GM20000 (cell line): ENCODE results near the gene IL26.
"Not testable (repeated sequence)": the region's sequence is repeated elsewhere in the genome, so short reads cannot be mapped to it uniquely, and the experiment has no call there.

ENCODE experiments used
- DNase-seq: peaks from one replicate; pipeline ENCODE4 v3.0.0; 2012; ENCODE audit warnings: low spot score
- CTCF ChIP-seq: IDR thresholded peaks from 2 replicates; pipeline ENCODE4 v1.5.1; 2012; ENCODE audit warnings: mild to moderate bottlenecking, control low read depth; ENCODE audit errors: extremely low read depth, missing control alignments

IL26 gene

GRCh38 chr12:68222326-68222725 lies 3.3 kb downstream of the IL26 start:
- no peak for DNase-seq
- TF ChIP-seq CTCF = no peak

- DNase-seq = no peak
- TF ChIP-seq CTCF = no peak
Observed at GRCh38 chr12:68221497-68221896, 4.1 kb downstream of the IL26 start.

GRCh38 chr12:68210875-68211274 lies 14.7 kb downstream of the IL26 start:
- no peak for DNase-seq
- no peak for TF ChIP-seq CTCF

- DNase-seq = not testable (repeated sequence)
Observed at GRCh38 chr12:68209048-68209728, 16.4 kb downstream of the IL26 start.

- TF ChIP-seq CTCF = no peak
- DNase-seq = no peak
Observed at GRCh38 chr12:68207276-68207675, 18.3 kb downstream of the IL26 start.

- DNase-seq = no peak
- no peak for TF ChIP-seq CTCF
Observed at GRCh38 chr12:68206446-68206845, 19.2 kb downstream of the IL26 start.

DNA sequence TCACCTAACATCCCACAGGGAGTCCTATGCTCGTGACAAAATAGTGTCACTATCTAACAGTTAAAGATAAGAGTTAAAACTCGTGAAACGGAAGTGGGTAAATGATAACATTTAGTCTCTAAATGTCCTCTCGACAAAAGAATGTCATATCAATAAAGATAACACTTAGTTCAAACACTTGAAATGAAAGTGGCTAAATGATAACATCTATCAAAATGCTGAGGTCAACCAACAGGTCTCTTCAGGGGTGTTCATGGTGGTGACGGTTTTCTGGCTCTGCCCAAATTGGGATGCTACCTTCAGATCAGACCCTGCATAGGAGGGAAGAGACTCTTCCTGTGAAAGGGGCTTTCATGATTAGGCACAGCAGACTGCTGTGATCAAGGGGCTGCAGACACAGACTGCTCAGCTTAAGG lies 22.1 kb downstream of the IL26 start:
- DNase-seq = no peak
- TF ChIP-seq CTCF = no peak

DNA sequence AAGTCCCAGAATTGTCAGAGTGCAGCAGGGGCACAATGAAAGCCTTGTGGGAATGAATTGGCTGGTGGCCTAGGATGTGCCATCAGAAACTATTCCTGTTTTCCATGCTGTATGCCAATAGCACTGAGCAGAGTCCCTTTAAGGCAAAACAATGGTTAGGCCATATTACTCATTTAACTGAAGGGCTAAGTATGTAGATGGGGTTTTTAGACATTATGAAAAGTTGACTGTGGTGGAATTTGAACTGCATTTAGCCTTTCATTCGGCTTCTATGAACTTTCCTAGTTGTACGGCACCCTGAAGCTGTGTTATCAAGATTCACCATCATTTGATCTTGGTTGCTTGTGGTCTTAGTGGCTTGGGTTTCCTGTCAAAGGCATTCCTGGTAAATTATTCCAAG lies 24.8 kb downstream of the IL26 start:
- DNase-seq = no peak
- no peak for TF ChIP-seq CTCF
